ENCODE results near the gene RPS15.

DNA sequence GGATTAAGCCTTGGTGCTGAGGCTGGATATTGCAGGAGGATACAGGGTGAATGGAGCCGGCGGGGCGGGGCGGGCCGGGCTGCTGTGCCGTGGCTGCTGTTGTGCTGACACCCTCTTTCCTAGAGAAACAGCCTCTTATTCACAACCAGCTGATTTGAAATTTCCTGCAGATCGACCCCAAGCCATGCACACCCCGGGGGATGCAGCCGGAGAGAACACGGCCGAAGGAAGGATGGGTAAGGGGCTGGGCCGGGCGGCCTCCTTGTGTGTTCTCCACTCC, 19.8 kb upstream of the RPS15 start:
- TF ChIP-seq, protein P1, sequence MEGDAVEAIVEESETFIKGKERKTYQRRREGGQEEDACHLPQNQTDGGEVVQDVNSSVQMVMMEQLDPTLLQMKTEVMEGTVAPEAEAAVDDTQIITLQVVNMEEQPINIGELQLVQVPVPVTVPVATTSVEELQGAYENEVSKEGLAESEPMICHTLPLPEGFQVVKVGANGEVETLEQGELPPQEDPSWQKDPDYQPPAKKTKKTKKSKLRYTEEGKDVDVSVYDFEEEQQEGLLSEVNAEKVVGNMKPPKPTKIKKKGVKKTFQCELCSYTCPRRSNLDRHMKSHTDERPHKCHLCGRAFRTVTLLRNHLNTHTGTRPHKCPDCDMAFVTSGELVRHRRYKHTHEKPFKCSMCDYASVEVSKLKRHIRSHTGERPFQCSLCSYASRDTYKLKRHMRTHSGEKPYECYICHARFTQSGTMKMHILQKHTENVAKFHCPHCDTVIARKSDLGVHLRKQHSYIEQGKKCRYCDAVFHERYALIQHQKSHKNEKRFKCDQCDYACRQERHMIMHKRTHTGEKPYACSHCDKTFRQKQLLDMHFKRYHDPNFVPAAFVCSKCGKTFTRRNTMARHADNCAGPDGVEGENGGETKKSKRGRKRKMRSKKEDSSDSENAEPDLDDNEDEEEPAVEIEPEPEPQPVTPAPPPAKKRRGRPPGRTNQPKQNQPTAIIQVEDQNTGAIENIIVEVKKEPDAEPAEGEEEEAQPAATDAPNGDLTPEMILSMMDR (IDR thresholded peaks at IDR 0.05; ENCODE audit: low read length): no peak
- TF ChIP-seq EZH2 (optimal IDR thresholded peaks at IDR 0.05; ENCODE audit: low read depth, low read length): no peak

All from MM.1S (cell line).